ENCODE data around the gene RNF41. TPM values are rescaled to one million over a fixed set of nuclear protein-coding genes. Genes with fewer than 3 reads are reported as not detected.

The RNF41 gene
- total RNA-seq, 5 donors from 2014 or later (not counting 1 experiment from before 2014, with no cell fraction given): 26.3 to 43.1 (median 39.4) TPM

DNA sequence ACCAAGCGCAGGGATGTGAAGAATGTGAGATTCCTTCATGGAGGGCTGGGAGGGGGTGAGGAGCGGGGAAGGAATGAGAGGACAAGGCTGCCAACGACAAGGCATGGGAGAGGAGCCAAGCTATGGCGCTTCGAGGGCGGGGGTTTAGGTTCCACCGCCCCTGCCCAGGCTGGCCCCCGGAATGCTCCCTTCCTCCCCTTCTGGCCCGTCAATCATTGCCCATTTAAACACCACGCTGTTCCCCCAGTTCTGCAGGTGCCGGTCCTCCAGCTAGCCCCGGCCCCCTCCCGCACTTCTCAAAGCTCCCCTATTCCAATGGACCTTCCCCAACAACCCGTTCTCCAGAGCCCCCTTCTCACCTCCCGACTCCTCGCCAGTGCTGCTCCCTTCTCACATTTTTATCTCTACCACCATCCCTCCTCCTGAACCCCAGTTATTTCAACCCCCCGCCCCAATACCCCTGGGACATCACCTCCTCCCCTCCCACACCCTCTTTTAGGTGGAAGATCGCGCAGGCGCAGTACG, 428 bp downstream of the RNF41 start:
- peaks cover 52 to 55% (median 53%) of the 10 kb centered on the region in 3 donors for H3K4me1 Mint-ChIP-seq
- H3K27me3 Mint-ChIP-seq: no peaks in the 10 kb centered on the region
- peaks cover 3 to 5% of the 10 kb centered on the region in 2 donors for H3K36me3 ChIP-seq (ENCODE audit: control insufficient read depth in 2 of 2, extremely low read depth in 1 of 2, insufficient read depth in 1 of 2, low read length in 1 of 2)
- ChIA-PET POLR2A (interaction anchor here (0.9 to 1.7 kb wide), 5 partner anchors 61 to 139 kb away, joined by 3 to 10 read pairs (median 5); partner anchors contain the start of genes ESYT1 (in 1 of the 2), PA2G4 (in 1 of the 2), STAT2 (in 1 of the 2) and ZC3H10 (in 1 of the 2)), CTCF (interaction anchor here (0.6 to 3.0 kb wide), 24 partner anchors 8 to 483 kb away, joined by 3 to 36 read pairs (median 5); partner anchors contain the start of genes COQ10A (in 1 of the 2), ESYT1 (in 1 of the 2), MYL6B (in 1 of the 2) and ORMDL2 (in 1 of the 2))
- H3K4me3 Mint-ChIP-seq: peak overlapping the region; percentile 98 to 100 (median 98)
- H3K9me3 ChIP-seq: no peaks in the 10 kb centered on the region
- DNase-seq (peak in 1 of 35 experiments; percentile 17), ATAC-seq (replicated peaks in 1 of 4) (peak; percentile 22 to 50 (median 28))
- H3K27ac Mint-ChIP-seq: peak overlapping the region; percentile 98 to 99
- H3K36me3 Mint-ChIP-seq: peaks cover 2% of the 10 kb centered on the region
- H3K27me3 ChIP-seq (replicated peaks in 1 of 2; ENCODE audit: control insufficient read depth in 2 of 2, extremely low read depth in 1 of 2, insufficient read depth in 2 of 2, low read length in 1 of 2): no peaks in the 10 kb centered on the region
- WGBS (ENCODE audit: insufficient coverage): 0% methylated on average over 15 of the region's 21 CpGs
- no peaks in the 10 kb centered on the region for H3K9me3 Mint-ChIP-seq
- peak overlapping the region; percentile 94 for H3K27ac ChIP-seq (ENCODE audit: low read length)
- H3K4me3 ChIP-seq (ENCODE audit: control insufficient read depth in 1 of 2, extremely low read depth in 1 of 2, low read length in 1 of 2): peak overlapping the region; percentile 98
- peaks cover 18 to 54% of the 10 kb centered on the region in 2 experiments for H3K4me1 ChIP-seq (ENCODE audit: control insufficient read depth in 1 of 2, extremely low read depth in 1 of 2, insufficient read depth in 2 of 2, low read length in 2 of 2)

GRCh38 chr12:56220611-56221231, 1.0 kb downstream of the RNF41 start:
- Mint-ChIP-seq H3K4me1 (peaks cover 55 to 56% (median 56%) of the 10 kb centered on the region in 3 donors), H3K9me3 (no peaks in the 10 kb centered on the region), H3K27me3 (no peaks in the 10 kb centered on the region), H3K4me3 (peak overlapping the region; percentile 98 to 100 (median 98)), H3K36me3 (no peaks in the 10 kb centered on the region), H3K27ac (peak overlapping the region; percentile 98 to 99)
- ATAC-seq (replicated peaks in 1 of 4): no peak
- POLR2A ChIA-PET: no interaction called here
- CTCF ChIA-PET: interaction anchor here in 1 of 2 donors (0.7 to 3.0 kb wide), 3 partner anchors 15 to 140 kb away, joined by 3 to 36 read pairs (median 21); partner anchors contain the start of gene SMARCC2
- peak overlapping the region; percentile 98 for H3K4me3 ChIP-seq (ENCODE audit: control insufficient read depth in 1 of 2, extremely low read depth in 1 of 2, low read length in 1 of 2)
- peak in 2 of 35 experiments; percentile 8 to 23 for DNase-seq
- H3K36me3 ChIP-seq (ENCODE audit: control insufficient read depth in 2 of 2, extremely low read depth in 1 of 2, insufficient read depth in 1 of 2, low read length in 1 of 2): peaks cover 3 to 9% of the 10 kb centered on the region in 2 donors
- H3K9me3 ChIP-seq: no peaks in the 10 kb centered on the region
- H3K4me1 ChIP-seq (ENCODE audit: control insufficient read depth in 1 of 2, extremely low read depth in 1 of 2, insufficient read depth in 2 of 2, low read length in 2 of 2): peaks cover 18 to 54% of the 10 kb centered on the region in 2 experiments
- no peaks in the 10 kb centered on the region for H3K27me3 ChIP-seq (replicated peaks in 1 of 2; ENCODE audit: control insufficient read depth in 2 of 2, extremely low read depth in 1 of 2, insufficient read depth in 2 of 2, low read length in 1 of 2)
- H3K27ac ChIP-seq (ENCODE audit: low read length): peak overlapping the region; percentile 94
- 13% methylated on average over 3 of the region's 10 CpGs for WGBS (ENCODE audit: insufficient coverage)

GRCh38 chr12:56219840-56220239, 1.9 kb downstream of the RNF41 start:
- Histone ChIP-seq H3K36me3 (ENCODE audit: control insufficient read depth in 2 of 2, extremely low read depth in 1 of 2, insufficient read depth in 1 of 2, low read length in 1 of 2) (peaks cover 3 to 13% of the 10 kb centered on the region in 2 donors), H3K9me3 (no peaks in the 10 kb centered on the region), H3K27me3 (replicated peaks in 1 of 2; ENCODE audit: control insufficient read depth in 2 of 2, extremely low read depth in 1 of 2, insufficient read depth in 2 of 2, low read length in 1 of 2) (no peaks in the 10 kb centered on the region), H3K4me3 (ENCODE audit: control insufficient read depth in 1 of 2, extremely low read depth in 1 of 2, low read length in 1 of 2) (no peak overlapping the region), H3K4me1 (ENCODE audit: control insufficient read depth in 1 of 2, extremely low read depth in 1 of 2, insufficient read depth in 2 of 2, low read length in 2 of 2) (peaks cover 18 to 49% of the 10 kb centered on the region in 2 experiments), H3K27ac (ENCODE audit: low read length) (no peak overlapping the region)
- POLR2A ChIA-PET: no interaction called here
- 100% methylated on average over 2 of the region's 9 CpGs for WGBS (ENCODE audit: insufficient coverage)
- DNase-seq (no peak), ATAC-seq (replicated peaks in 1 of 4) (no peak)
- CTCF ChIA-PET: no interaction called here
- H3K36me3 Mint-ChIP-seq: peaks cover 5% of the 10 kb centered on the region
- peak overlapping the region; percentile 19 to 47 (median 31) for H3K4me3 Mint-ChIP-seq
- no peak overlapping the region for H3K27ac Mint-ChIP-seq
- peaks cover 48 to 50% (median 50%) of the 10 kb centered on the region in 3 donors for H3K4me1 Mint-ChIP-seq
- no peaks in the 10 kb centered on the region for H3K9me3 Mint-ChIP-seq
- no peaks in the 10 kb centered on the region for H3K27me3 Mint-ChIP-seq

DNA sequence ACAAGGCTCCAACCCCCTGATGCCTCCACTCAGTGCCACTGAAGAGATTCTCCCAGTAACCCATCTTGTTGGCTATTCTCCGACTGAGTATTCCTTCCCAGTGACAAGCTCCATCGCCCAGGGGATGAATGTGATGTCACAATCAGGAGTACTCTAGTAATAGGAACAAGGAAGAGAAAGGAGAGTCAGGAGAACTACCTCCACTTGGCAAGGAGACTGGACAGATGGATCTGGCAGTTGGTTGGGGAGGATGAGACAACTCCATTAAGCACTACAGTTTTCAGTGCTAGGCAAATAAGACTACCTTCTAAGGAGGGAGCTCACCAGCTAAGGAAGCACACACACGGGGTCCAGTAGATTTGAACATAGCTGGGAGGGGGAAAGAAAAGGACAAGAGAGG, 5.3 kb downstream of the RNF41 start:
- no peaks in the 10 kb centered on the region for H3K27me3 ChIP-seq (replicated peaks in 1 of 2; ENCODE audit: control insufficient read depth in 2 of 2, extremely low read depth in 1 of 2, insufficient read depth in 2 of 2, low read length in 1 of 2)
- no peak overlapping the region for H3K27ac ChIP-seq (ENCODE audit: low read length)
- ATAC-seq (replicated peaks in 1 of 4) (no peak), DNase-seq (no peak)
- H3K4me3 Mint-ChIP-seq: no peak overlapping the region
- H3K4me1 Mint-ChIP-seq: peaks cover 19 to 24% (median 20%) of the 10 kb centered on the region in 3 donors
- no peak overlapping the region for H3K4me3 ChIP-seq (ENCODE audit: control insufficient read depth in 1 of 2, extremely low read depth in 1 of 2, low read length in 1 of 2)
- H3K36me3 ChIP-seq (ENCODE audit: control insufficient read depth in 2 of 2, extremely low read depth in 1 of 2, insufficient read depth in 1 of 2, low read length in 1 of 2): peaks cover 6 to 42% of the 10 kb centered on the region in 2 donors
- peaks cover 6 to 20% of the 10 kb centered on the region in 2 experiments for H3K4me1 ChIP-seq (ENCODE audit: control insufficient read depth in 1 of 2, extremely low read depth in 1 of 2, insufficient read depth in 2 of 2, low read length in 2 of 2)
- WGBS (ENCODE audit: insufficient coverage): no CpG with 5 or more reads among the region's 3 CpGs
- peaks cover 23% of the 10 kb centered on the region for H3K36me3 Mint-ChIP-seq
- ChIA-PET POLR2A (interaction anchor here (0.5 to 0.7 kb wide), 4 partner anchors 17 to 249 kb away, joined by 3 to 5 read pairs (median 4); partner anchors contain the start of gene SMARCC2 (in 1 of the 2)), CTCF (interaction anchor here (0.5 to 0.9 kb wide), 4 partner anchors 10 to 92 kb away, joined by 3 to 5 read pairs (median 4); no protein-coding TSS in a partner anchor)
- H3K9me3 Mint-ChIP-seq: no peaks in the 10 kb centered on the region
- no peaks in the 10 kb centered on the region for H3K9me3 ChIP-seq
- no peaks in the 10 kb centered on the region for H3K27me3 Mint-ChIP-seq
- no peak overlapping the region for H3K27ac Mint-ChIP-seq

- Histone ChIP-seq H3K27ac (ENCODE audit: low read length) (no peak overlapping the region), H3K9me3 (no peaks in the 10 kb centered on the region), H3K4me3 (ENCODE audit: control insufficient read depth in 1 of 2, extremely low read depth in 1 of 2, low read length in 1 of 2) (no peak overlapping the region), H3K36me3 (ENCODE audit: control insufficient read depth in 2 of 2, extremely low read depth in 1 of 2, insufficient read depth in 1 of 2, low read length in 1 of 2) (peaks cover 12 to 56% of the 10 kb centered on the region in 2 donors), H3K4me1 (ENCODE audit: control insufficient read depth in 1 of 2, extremely low read depth in 1 of 2, insufficient read depth in 2 of 2, low read length in 2 of 2) (no peaks in the 10 kb centered on the region), H3K27me3 (replicated peaks in 1 of 2; ENCODE audit: control insufficient read depth in 2 of 2, extremely low read depth in 1 of 2, insufficient read depth in 2 of 2, low read length in 1 of 2) (no peaks in the 10 kb centered on the region)
- CTCF ChIA-PET: interaction anchor here in 1 of 2 donors (1.5 kb wide), 1 partner anchor 8 kb away, joined by 5 read pairs; the partner anchor contains the start of gene RNF41
- no peak overlapping the region for H3K27ac Mint-ChIP-seq
- no peak overlapping the region for H3K4me3 Mint-ChIP-seq
- peaks cover 6 to 11% (median 8%) of the 10 kb centered on the region in 3 donors for H3K4me1 Mint-ChIP-seq
- 88% methylated on average over 4 of the region's 5 CpGs for WGBS (ENCODE audit: insufficient coverage)
- no peaks in the 10 kb centered on the region for H3K27me3 Mint-ChIP-seq
- POLR2A ChIA-PET: interaction anchor here (0.7 kb wide), 2 partner anchors 8 to 55 kb away, joined by 3 to 7 read pairs; partner anchors contain the start of gene MYL6 (in 1 of the 2)
- H3K9me3 Mint-ChIP-seq: no peaks in the 10 kb centered on the region
- DNase-seq: no peak
- H3K36me3 Mint-ChIP-seq: peaks cover 35% of the 10 kb centered on the region
- ATAC-seq (replicated peaks in 1 of 4): no peak
Measured at GRCh38 chr12:56213878-56214277, 7.8 kb downstream of the RNF41 start.

- peaks cover 12 to 66% of the 10 kb centered on the region in 2 donors for H3K36me3 ChIP-seq (ENCODE audit: control insufficient read depth in 2 of 2, extremely low read depth in 1 of 2, insufficient read depth in 1 of 2, low read length in 1 of 2)
- H3K27ac ChIP-seq (ENCODE audit: low read length): no peak overlapping the region
- POLR2A ChIA-PET: interaction anchor here in 1 of 2 donors (0.6 kb wide), 1 partner anchor 57 kb away, joined by 4 read pairs; no protein-coding TSS in a partner anchor
- H3K27me3 ChIP-seq (replicated peaks in 1 of 2; ENCODE audit: control insufficient read depth in 2 of 2, extremely low read depth in 1 of 2, insufficient read depth in 2 of 2, low read length in 1 of 2): no peaks in the 10 kb centered on the region
- DNase-seq: no peak
- H3K4me1 Mint-ChIP-seq: peaks cover 6 to 11% (median 8%) of the 10 kb centered on the region in 3 donors
- H3K27ac Mint-ChIP-seq: no peak overlapping the region
- no peaks in the 10 kb centered on the region for H3K9me3 Mint-ChIP-seq
- WGBS (ENCODE audit: insufficient coverage): no CpG with 5 or more reads among the region's 1 CpG
- peaks cover 44% of the 10 kb centered on the region for H3K36me3 Mint-ChIP-seq
- no peaks in the 10 kb centered on the region for H3K9me3 ChIP-seq
- no peaks in the 10 kb centered on the region for H3K27me3 Mint-ChIP-seq
- no peak overlapping the region for H3K4me3 ChIP-seq (ENCODE audit: control insufficient read depth in 1 of 2, extremely low read depth in 1 of 2, low read length in 1 of 2)
- H3K4me3 Mint-ChIP-seq: no peak overlapping the region
- CTCF ChIA-PET: interaction anchor here in 1 of 2 donors (0.6 to 1.5 kb wide), 2 partner anchors 10 to 1506 kb away, joined by 4 to 5 read pairs; partner anchors contain the start of gene RNF41
- no peaks in the 10 kb centered on the region for H3K4me1 ChIP-seq (ENCODE audit: control insufficient read depth in 1 of 2, extremely low read depth in 1 of 2, insufficient read depth in 2 of 2, low read length in 2 of 2)
- ATAC-seq (replicated peaks in 1 of 4): no peak
Measured at GRCh38 chr12:56212361-56212760, 9.4 kb downstream of the RNF41 start.

Measured in T-cell (primary cell).